GM12872 (cell line): ENCODE results near the gene KCTD2.
A peak's percentile ranks its signal among the peaks of the same experiment; 100 is the strongest.

Experiments
- CTCF ChIP-seq: IDR thresholded peaks from 3 replicates; pipeline ENCODE4 v1.5.1; 2011; ENCODE audit warnings: low read depth, mild to moderate bottlenecking, low read length, moderate library complexity; ENCODE audit not compliant: insufficient read depth

KCTD2 gene

GRCh38 chr17:75073618-75074047 lies 26.6 kb downstream of the KCTD2 start:
- no peak for TF ChIP-seq CTCF

- TF ChIP-seq CTCF = no peak
These were observed 27.5 kb downstream of the KCTD2 start for GRCh38 chr17:75074532-75074931.

- TF ChIP-seq CTCF = no peak
These were observed 28.7 kb downstream of the KCTD2 start for GRCh38 chr17:75075597-75076336.

GRCh38 chr17:75077072-75077495 lies 30.1 kb downstream of the KCTD2 start:
- TF ChIP-seq CTCF = no peak

- peak; percentile 38 for TF ChIP-seq CTCF
These were observed 30.7 kb downstream of the KCTD2 start for GRCh38 chr17:75077496-75078283.

GRCh38 chr17:75078284-75079022 lies 31.4 kb downstream of the KCTD2 start:
- no peak for TF ChIP-seq CTCF

GRCh38 chr17:75079023-75079373 lies 32.0 kb downstream of the KCTD2 start:
- TF ChIP-seq CTCF = no peak; the same call in 2 of the 3 replicates
